ENCODE results near the gene ACER1. TPM values are rescaled to one million over a fixed set of nuclear protein-coding genes. Genes with fewer than 3 reads are reported as not detected.
"Not testable (repeated sequence)": the region's sequence is repeated elsewhere in the genome, so short reads cannot be mapped to it uniquely, and the experiment has no call there.

The ACER1 gene
- total RNA-seq, 2 donors from 2014 or later = not detected

DNA sequence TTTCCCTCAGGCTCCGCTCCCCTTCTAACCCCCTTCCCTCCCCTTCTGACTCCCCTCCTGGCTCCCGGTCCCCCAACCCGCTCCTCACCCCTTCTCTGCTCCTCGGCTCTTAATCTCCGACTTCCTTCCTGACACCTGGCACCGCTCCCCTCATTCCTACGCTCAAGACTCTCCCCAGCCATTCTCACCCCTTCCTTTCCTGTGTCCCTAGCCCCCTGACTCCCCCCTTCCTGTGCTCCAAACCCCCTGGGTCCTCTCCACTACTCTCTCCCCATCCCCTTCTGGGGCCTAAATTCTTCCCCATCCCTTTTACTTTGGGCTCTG lies 28.6 kb upstream of the ACER1 start:
- no peaks in the 10 kb centered on the region for H3K27me3 ChIP-seq (replicated peaks; ENCODE audit: insufficient read depth)
- peak overlapping the region; percentile 84 for H3K4me3 ChIP-seq
- peak overlapping the region; percentile 72 to 81 for H3K27ac ChIP-seq
- peaks cover 12% of the 10 kb centered on the region for H3K36me3 ChIP-seq
- TF ChIP-seq, protein P1, sequence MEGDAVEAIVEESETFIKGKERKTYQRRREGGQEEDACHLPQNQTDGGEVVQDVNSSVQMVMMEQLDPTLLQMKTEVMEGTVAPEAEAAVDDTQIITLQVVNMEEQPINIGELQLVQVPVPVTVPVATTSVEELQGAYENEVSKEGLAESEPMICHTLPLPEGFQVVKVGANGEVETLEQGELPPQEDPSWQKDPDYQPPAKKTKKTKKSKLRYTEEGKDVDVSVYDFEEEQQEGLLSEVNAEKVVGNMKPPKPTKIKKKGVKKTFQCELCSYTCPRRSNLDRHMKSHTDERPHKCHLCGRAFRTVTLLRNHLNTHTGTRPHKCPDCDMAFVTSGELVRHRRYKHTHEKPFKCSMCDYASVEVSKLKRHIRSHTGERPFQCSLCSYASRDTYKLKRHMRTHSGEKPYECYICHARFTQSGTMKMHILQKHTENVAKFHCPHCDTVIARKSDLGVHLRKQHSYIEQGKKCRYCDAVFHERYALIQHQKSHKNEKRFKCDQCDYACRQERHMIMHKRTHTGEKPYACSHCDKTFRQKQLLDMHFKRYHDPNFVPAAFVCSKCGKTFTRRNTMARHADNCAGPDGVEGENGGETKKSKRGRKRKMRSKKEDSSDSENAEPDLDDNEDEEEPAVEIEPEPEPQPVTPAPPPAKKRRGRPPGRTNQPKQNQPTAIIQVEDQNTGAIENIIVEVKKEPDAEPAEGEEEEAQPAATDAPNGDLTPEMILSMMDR (IDR thresholded peaks at IDR 0.05) = no peak
- no peak for DNase-seq (ENCODE audit: low spot score)
- no peaks in the 10 kb centered on the region for H3K9me3 ChIP-seq
- ATAC-seq (ENCODE audit: insufficient number of reproducible peaks, low FRiP score, low read depth) = no peak
- peaks cover 8 to 10% of the 10 kb centered on the region in 2 donors for H3K4me1 ChIP-seq (ENCODE audit: control insufficient read depth in 1 of 2, low read depth in 2 of 2)

- Histone ChIP-seq H3K27ac (peak overlapping the region in 1 of 2 donors; percentile 81), H3K4me3 (peak overlapping the region; percentile 84), H3K36me3 (peaks cover 12% of the 10 kb centered on the region)
- not testable (repeated sequence) for H3K9me3 ChIP-seq; H3K4me1 ChIP-seq (ENCODE audit: control insufficient read depth in 1 of 2, low read depth in 2 of 2); H3K27me3 ChIP-seq (replicated peaks; ENCODE audit: insufficient read depth); DNase-seq (ENCODE audit: low spot score); ATAC-seq (ENCODE audit: insufficient number of reproducible peaks, low FRiP score, low read depth)
These were observed 27.4 kb upstream of the ACER1 start for GRCh38 chr19:6360857-6361216.

- H3K36me3 ChIP-seq; ATAC-seq (ENCODE audit: insufficient number of reproducible peaks, low FRiP score, low read depth); H3K9me3 ChIP-seq; H3K4me1 ChIP-seq (ENCODE audit: control insufficient read depth in 1 of 2, low read depth in 2 of 2); H3K27me3 ChIP-seq (replicated peaks; ENCODE audit: insufficient read depth); DNase-seq (ENCODE audit: low spot score); H3K27ac ChIP-seq; H3K4me3 ChIP-seq: not testable (repeated sequence)
These were observed 27.0 kb upstream of the ACER1 start for GRCh38 chr19:6360445-6360844.

DNA sequence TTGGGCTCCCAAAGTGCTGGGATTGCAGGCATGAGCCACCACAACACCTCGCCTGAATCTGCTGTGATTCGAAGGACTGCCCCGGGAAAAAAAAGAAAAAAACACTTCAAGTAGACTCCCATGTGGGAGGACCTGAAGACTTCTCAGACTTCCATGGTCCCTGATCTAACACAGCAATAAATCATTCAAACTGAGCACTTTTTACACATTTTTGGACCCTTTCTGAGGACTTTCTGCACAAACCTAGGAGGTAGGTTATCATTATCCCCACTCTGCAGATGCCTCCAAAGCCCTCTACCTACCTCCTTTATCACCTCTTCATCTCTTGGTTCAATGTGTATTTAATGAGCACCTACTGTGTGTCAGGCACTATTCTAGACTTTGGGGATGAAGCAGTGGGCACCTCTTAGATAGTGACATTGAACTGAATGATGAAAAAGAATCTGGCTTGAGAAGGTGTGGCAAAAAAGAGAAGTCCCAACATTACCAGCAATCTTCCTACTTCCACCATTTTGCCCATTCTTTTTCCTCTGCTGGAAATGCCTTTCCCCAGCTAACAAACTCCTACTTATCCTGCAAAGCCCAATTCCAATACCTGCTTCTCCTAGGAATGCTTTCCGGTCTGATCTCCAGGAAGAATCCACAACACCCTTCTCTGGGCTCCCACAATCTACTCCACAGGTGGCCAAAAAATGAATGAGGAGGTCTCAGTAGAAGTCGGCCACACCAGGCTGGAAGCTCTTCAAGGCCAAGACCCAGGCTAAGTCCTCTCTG lies 26.3 kb upstream of the ACER1 start:
- TF ChIP-seq, protein P1 (IDR thresholded peaks at IDR 0.05) = no peak
- H3K27ac ChIP-seq = no peak overlapping the region
- H3K4me3 ChIP-seq = no peak overlapping the region
- no peaks in the 10 kb centered on the region for H3K9me3 ChIP-seq
- peaks cover 1% of the 10 kb centered on the region for H3K36me3 ChIP-seq
- no peak for DNase-seq (ENCODE audit: low spot score)
- ATAC-seq (ENCODE audit: insufficient number of reproducible peaks, low FRiP score, low read depth) = no peak
- H3K27me3 ChIP-seq (replicated peaks; ENCODE audit: insufficient read depth) = no peaks in the 10 kb centered on the region
- peaks cover 8 to 10% of the 10 kb centered on the region in 2 donors for H3K4me1 ChIP-seq (ENCODE audit: control insufficient read depth in 1 of 2, low read depth in 2 of 2)

DNA sequence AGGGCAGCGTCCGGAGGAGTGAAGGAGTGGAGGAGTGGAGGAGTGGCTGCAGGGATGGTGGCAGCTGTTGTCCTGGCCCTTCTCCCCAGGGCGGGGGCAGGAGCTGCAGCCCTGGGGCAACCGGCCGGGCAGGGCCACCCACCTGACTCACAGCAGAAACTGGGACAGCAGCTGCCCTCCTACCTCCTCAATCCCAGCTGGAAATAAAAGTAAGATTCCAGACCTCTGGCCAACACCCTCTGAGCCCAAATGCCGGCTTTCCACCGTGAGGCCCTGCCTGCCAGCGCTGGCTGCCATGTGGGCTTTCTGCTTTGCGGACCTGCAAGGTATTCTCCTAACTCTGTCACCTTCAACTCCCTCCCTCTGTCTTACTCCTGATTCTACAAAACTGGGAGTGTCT lies 24.6 kb upstream of the ACER1 start:
- no peak overlapping the region for H3K4me3 ChIP-seq
- ATAC-seq (ENCODE audit: insufficient number of reproducible peaks, low FRiP score, low read depth) (no peak), DNase-seq (ENCODE audit: low spot score) (no peak)
- H3K27ac ChIP-seq = no peak overlapping the region
- no peaks in the 10 kb centered on the region for H3K27me3 ChIP-seq (replicated peaks; ENCODE audit: insufficient read depth)
- TF ChIP-seq, protein P1 (IDR thresholded peaks at IDR 0.05) = no peak
- H3K4me1 ChIP-seq (ENCODE audit: control insufficient read depth in 1 of 2, low read depth in 2 of 2) = peaks cover 8 to 10% of the 10 kb centered on the region in 2 donors
- no peaks in the 10 kb centered on the region for H3K36me3 ChIP-seq
- no peaks in the 10 kb centered on the region for H3K9me3 ChIP-seq

GRCh38 chr19:6357174-6357573 lies 23.8 kb upstream of the ACER1 start:
- ATAC-seq (ENCODE audit: insufficient number of reproducible peaks, low FRiP score, low read depth) (no peak), DNase-seq (ENCODE audit: low spot score) (no peak)
- H3K27me3 ChIP-seq (replicated peaks; ENCODE audit: insufficient read depth) = no peaks in the 10 kb centered on the region
- no peaks in the 10 kb centered on the region for H3K36me3 ChIP-seq
- peaks cover under 1 to 2% of the 10 kb centered on the region in 2 donors for H3K4me1 ChIP-seq (ENCODE audit: control insufficient read depth in 1 of 2, low read depth in 2 of 2)
- no peak overlapping the region for H3K4me3 ChIP-seq
- H3K27ac ChIP-seq = no peak overlapping the region
- TF ChIP-seq, protein P1 (IDR thresholded peaks at IDR 0.05) = no peak
- no peaks in the 10 kb centered on the region for H3K9me3 ChIP-seq

DNA sequence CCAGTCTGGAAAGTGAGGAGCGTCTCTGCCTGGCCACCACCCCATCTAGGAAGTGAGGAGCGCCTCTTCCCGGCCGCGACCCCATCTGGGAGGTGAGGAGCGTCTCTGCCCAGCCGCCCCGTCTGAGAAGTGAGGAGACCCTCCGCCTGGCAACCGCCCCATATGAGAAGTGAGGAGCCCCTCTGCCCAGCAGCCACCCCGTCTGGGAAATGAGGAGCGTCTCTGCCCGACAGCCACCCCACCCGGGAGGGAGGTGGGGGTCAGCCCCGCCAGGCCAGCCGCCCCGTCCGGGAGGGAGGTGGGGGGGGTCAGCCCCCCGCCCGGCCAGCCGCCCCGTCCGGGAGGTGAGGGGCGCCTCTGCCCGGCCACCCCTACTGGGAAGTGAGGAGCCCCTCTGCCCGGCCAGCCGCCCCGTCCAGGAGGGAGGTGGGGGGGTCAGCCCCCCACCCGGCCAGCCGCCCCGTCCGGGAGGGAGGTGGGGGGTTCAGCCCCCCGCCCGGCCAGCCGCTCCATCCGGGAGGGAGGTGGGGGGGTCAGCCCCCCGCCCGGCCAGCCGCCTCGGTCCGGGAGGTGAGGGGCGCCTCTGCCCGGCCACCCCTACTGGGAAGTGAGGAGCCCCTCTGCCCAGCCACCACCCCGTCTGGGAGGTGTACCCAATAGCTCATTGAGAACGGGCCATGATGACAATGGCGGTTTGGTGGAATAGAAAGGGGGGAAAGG lies 22.1 kb upstream of the ACER1 start:
- not testable (repeated sequence) for H3K4me3 ChIP-seq; H3K4me1 ChIP-seq (ENCODE audit: control insufficient read depth in 1 of 2, low read depth in 2 of 2); H3K9me3 ChIP-seq; H3K27ac ChIP-seq; H3K36me3 ChIP-seq; ATAC-seq (ENCODE audit: insufficient number of reproducible peaks, low FRiP score, low read depth); H3K27me3 ChIP-seq (replicated peaks; ENCODE audit: insufficient read depth); DNase-seq (ENCODE audit: low spot score)
